HG02870 (cell line): ENCODE measurements around the gene PRPF8.
"Not testable (repeated sequence)": the region's sequence is repeated elsewhere in the genome, so short reads cannot be mapped to it uniquely, and the experiment has no call there.

Experiments used
- ATAC-seq: cut with Tn5 transposase; IDR thresholded peaks from one replicate; pipeline ENCODE4 v1.9.1; 2021; ENCODE audit warnings: mild to moderate bottlenecking, moderate library complexity; ENCODE audit not compliant: unreplicated experiment

PRPF8 gene

DNA sequence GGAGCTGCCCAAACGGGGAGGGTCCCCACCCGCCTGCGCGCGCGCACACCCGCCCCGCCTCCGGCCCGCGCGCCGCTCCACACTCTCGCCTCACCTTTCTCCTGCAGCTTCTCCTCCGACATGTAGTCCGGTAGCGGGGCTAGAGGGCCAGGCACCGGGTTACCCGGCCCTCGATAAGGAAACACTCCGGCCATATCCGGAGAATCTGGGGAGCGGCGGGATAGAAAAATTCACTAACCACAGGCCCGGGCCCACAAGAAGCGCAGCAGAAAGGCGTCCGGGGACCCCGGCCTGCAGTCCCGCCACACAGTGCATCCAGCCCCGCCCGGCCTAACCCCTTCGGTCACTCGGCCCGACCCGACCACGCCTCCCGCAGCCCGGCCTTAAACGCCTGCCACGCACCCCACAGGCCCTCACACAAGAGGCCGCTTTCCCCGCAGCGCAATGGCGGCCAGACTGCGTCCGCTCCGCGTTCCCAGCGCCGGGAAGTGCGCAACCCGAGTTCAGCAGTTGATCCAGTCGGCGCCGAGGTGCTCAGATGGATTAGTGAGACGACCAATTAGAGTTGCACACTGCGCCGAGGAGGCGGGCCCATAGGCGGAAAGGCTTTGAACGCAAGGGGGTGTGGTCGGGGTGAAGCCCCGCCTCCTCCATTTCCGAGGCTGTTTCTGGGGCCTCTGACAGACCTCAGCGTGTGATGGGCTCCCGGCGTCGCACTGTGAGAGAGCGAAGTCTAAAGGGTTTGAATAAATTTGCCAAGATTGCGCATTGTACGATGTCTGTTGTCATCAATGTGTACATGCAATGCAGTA, at the start of gene PRPF8:
Gene PRPF8 (minus strand): TSS at position 490 of the 812 bp plus-strand sequence. CDS start 296 bp downstream, at position 194.
- peak; percentile 95 for ATAC-seq

DNA sequence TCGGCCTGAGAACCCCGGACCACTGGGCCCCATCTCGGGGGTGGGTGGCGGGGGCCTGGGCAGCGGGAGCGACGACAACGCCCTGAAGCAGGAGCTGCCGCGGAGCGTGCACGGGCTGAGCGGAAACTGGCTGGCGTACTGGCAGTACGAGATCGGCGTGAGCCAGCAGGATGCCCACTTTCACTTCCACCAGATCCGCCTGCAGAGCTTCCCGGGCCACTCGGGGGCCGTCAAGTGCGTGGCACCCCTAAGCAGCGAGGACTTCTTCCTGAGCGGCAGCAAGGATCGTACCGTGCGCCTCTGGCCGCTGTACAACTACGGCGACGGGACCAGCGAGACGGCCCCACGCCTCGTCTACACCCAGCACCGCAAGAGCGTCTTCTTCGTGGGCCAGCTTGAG, 49.1 kb upstream of the PRPF8 start:
- ATAC-seq = no peak

DNA sequence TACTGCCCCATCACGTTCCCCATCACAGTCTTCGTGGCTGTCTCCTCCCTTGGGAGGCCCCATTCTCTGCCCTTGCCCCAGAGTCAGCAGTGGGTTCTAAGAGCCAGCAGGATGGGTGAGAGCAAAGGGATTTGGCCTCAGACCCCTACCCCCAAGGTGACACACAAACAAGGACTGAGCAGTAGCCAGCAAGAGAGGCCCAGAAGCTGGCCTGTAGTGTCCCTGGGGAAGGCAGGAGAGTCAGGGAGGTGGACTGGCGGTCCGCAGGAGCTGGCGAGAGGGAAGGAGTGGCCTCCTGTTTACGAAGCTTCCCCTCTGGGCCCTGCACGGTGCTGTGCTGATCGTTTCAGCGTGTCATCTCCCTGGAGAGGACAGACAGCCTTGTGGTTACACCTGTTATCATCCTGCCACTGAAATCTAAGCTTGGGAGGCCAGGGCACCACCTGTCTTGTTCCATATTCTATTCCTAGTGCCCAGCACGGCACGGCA, 48.2 kb upstream of the PRPF8 start:
- ATAC-seq = no peak

DNA sequence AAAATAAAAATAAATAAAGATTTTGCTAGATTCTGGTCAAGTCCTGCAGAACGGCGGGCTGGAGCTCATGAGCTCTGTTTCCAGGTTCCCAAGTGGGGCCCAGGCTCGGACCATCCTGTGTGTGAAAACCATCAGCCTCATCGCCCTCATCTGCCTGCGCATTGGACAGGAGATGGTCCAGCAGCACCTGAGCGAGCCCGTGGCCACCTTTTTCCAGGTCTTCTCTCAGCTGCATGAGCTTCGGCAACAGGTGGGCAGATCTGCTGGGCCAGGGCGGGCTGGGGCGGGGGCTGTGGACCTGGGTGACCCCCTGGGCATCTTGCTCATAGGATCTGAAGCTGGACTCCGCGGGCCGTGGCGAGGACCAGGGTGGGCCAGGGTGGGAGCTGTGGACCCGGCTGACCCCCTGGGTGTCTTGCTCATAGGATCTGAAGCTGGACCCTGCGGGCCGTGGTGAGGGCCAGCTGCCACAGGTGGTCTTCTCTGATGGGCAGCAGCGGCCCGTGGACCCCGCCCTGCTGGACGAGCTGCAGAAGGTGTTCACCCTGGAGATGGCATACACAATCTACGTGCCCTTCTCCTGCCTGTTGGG, 47.7 kb upstream of the PRPF8 start:
- ATAC-seq = no peak

DNA sequence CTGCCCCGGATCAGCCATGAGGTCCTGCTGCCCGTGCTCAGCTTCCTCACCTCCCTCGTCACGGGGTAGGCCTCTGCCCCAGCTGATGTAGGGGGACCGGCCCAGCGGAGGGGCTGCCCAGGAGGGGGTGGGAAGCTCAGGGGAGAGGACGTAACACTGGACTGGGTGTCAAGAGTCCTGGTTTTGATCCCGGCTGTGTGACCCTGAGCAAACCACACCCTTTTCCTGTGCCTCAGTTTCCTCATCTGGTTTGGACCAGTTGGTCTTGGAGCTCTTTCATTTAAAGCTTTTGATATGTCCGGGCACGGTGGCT, 46.5 kb upstream of the PRPF8 start:
- ATAC-seq = no peak

DNA sequence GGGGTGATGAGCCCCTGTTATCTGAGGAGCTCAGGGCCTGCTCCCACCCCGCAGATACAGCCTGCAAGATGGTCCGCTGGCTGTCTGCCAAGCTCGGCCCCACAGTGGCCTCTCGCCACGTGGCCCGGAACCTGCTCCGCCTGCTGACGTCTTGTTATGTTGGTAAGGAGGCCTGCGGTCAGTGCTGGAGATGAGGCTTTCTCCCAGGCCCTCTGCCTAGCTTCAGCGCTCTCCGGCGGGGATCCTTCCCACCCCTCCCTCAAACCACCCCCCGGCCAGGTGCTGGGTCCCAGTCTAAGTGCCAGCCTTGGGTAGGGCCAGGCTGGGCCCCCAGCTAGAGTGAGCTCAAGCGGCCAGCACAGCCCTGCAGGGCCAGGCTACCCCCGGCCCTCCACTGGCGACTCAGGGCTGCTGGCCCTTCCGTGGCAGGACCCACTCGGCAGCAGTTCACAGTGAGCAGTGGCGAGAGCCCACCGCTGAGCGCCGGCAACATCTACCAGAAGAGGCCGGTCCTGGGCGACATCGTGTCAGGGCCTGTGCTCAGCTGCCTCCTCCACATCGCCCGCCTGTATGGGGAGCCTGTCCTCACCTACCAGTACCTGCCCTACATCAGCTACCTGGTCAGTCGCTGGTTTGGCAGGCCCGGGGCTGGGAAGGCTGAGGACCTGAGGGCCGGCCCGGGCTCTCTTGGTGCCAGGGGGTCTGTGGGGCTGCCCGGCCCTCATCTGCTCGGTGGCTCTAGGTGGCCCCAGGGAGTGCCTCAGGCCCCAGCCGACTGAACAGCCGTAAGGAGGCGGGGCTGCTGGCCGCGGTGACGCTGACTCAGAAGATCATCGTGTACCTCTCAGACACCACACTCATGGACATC, 45.9 kb upstream of the PRPF8 start:
- ATAC-seq = no peak

DNA sequence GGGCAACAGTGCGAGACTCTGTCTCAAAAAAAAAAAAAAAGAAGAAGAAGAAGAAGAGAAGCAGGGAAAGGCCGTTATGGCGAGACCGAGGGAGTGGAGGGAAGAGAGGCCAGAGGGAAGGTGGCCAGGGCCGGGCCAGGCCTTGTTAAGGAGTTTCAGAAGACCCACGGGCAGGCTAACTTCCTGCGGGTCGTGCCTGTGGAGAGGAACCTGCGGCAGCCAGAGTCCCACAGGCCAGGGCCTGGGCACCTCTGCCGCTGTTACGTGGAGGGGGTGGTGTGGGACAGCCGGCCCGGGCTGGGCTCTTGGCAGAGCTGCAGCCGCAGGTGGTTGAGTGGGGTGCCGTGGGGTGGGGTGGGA, 45.3 kb upstream of the PRPF8 start:
- ATAC-seq = no peak

DNA sequence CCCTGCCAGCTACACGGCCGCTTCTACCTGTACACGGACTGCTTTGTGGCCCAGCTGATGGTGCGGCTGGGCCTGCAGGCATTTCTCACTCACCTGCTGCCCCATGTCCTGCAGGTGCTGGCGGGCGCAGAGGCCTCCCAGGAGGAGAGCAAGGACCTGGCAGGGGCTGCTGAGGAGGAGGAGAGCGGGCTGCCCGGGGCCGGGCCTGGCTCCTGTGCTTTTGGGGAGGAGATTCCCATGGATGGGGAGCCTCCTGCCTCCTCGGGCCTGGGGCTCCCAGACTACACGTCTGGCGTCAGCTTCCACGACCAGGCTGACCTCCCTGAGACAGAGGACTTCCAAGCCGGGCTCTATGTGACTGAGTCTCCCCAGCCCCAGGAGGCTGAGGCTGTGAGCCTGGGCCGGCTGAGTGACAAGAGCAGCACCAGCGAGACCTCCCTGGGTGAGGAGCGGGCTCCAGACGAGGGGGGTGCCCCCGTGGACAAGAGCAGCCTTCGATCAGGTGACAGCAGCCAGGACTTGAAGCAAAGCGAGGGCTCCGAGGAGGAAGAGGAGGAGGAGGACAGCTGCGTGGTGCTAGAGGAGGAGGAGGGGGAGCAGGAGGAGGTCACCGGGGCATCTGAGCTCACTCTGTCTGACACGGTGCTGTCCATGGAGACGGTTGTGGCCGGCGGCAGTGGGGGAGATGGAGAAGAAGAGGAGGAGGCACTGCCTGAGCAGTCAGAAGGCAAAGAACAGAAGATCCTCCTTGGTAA, 43.4 kb upstream of the PRPF8 start:
- ATAC-seq = no peak

DNA sequence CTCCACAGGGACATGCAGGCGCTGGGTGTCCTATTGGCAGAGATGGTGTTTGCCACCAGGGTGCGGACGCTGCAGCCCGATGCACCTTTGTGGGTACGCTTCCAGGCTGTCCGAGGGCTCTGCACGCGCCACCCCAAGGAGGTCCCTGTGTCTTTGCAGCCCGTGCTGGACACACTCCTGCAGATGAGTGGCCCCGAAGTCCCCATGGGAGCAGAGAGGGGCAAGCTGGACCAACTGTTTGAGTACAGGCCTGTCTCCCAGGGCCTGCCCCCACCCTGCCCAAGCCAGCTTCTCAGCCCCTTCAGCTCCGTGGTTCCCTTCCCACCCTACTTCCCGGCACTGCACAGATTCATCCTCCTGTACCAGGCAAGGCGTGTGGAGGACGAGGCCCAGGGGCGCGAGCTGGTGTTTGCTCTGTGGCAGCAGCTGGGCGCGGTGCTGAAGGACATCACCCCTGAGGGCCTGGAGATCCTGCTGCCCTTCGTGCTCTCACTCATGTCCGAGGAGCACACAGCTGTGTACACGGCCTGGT, 42.7 kb upstream of the PRPF8 start:
- ATAC-seq = no peak

DNA sequence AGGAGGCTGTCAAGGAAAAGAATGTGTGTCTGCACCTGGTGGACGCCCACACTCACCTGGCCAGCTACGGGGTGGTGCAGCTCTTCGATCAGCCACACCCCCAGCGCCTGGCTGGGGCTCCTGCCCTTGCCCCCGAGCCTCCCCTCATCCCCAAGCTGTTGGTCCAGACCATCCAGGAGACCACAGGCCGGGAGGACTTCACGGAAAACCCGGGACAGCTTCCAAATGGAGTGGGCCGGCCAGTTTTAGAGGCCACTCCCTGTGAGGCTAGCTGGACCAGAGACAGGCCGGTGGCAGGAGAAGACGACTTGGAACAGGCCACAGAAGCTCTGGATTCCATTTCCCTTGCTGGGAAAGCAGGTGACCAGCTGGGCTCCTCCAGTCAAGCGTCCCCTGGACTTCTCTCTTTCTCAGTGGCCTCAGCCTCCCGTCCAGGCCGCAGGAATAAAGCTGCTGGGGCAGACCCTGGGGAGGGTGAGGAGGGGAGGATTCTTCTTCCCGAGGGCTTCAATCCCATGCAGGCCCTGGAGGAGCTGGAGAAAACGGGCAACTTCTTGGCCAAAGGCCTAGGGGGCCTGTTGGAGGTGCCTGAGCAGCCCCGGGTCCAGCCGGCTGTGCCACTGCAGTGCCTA, 42.1 kb upstream of the PRPF8 start:
- ATAC-seq = no peak

DNA sequence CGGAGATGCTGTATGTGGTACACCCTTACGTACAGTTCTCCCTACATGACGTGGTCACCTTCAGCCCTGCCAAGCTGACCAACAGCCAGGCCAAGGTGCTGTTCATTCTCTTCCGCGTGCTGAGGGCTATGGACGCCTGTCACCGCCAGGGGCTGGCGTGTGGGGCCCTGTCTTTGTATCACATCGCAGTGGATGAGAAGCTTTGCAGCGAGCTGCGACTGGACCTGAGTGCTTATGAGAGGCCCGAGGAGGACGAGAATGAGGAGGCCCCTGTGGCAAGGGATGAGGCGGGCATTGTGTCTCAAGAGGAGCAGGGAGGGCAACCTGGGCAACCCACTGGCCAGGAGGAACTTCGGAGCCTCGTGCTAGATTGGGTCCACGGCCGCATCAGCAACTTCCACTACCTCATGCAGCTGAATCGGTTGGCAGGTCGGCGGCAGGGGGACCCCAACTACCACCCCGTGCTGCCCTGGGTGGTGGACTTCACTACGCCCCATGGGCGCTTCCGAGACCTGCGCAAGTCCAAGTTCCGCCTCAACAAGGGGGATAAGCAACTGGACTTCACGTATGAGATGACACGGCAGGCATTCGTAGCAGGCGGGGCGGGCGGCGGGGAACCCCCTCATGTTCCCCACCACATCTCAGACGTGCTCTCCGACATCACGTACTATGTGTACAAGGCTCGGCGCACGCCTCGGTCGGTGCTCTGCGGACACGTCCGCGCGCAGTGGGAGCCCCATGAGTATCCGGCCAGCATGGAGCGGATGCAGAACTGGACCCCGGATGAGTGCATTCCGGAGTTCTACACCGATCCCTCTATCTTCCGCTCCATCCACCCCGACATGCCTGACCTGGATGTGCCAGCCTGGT, 41.2 kb upstream of the PRPF8 start:
- ATAC-seq = no peak

DNA sequence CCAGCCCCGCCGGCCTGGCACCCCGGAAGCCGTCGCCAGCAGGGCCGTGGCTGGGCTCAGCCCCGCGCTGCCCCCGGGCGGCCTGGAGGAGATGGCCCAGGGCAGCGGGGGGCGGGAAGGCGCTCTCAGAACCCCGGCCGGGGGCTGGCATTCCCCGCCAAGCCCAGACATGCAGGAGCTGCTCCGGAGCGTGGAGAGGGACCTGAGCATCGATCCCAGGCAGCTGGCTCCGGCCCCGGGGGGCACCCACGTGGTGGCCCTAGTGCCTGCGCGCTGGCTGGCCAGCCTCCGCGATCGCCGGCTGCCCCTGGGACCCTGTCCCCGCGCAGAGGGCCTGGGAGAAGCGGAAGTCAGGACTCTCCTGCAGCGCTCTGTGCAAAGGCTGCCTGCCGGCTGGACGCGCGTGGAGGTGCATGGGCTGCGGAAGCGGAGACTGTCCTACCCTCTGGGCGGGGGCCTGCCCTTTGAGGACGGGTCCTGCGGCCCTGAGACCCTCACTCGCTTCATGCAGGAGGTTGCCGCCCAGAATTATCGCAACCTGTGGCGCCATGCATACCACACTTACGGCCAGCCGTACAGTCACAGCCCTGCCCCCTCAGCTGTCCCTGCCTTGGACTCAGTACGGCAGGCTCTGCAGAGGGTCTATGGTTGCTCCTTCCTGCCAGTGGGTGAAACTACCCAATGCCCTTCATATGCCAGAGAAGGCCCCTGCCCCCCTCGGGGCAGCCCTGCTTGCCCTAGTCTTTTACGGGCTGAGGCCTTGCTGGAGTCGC, 40.4 kb upstream of the PRPF8 start:
- ATAC-seq = peak; percentile 29

DNA sequence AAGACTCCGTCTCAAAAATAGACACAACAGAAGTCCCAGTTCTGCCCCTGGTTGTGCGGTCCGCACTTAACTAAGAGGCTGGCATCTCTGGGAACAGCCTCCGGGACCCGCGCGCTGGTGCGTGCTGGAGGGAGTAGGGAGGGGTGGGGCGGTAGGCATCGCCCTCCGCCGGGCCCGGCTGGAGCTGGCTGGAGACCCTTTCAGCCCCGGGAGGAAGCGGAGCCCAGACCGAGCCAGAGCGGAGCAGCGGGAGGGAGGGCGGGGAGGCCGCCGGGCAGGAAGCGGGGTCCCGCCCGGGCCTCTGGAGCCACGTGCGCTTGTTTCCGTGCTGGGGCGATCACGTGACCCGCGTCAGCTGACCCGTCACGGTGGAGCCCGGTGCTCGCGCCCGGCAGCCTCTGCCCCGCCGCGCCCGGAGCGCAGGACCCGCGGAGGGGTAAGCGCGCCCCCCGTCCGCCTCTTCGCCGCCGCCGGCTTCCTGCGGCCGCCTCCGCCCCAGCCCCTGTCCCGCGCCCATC, 39.7 kb upstream of the PRPF8 start, which contains the start of gene WDR81:
Gene WDR81 (plus strand): TSS at position 354 of the 518 bp plus-strand sequence. CDS start 256 bp downstream, outside the sequence.
- ATAC-seq = peak; percentile 42

DNA sequence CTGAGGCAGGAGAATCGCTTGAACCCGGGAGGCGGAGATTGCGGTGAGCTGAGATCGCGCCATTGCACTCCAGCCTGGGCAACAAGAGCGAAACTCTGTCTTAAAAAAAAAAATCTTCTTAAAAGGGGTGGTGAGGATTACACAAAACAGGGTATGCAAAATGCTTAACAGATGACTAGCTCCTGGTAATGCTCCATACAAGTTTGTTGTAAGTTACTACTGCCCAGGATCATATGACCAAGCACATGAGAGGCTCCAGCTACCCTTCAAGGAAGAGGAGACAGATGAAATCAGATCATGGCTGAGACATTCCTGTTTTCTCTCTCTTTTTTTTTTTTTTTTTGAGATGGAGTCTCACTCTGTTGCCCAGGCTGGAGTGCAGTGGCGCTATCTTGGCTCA, 37.4 kb upstream of the PRPF8 start:
- not testable (repeated sequence) for ATAC-seq

DNA sequence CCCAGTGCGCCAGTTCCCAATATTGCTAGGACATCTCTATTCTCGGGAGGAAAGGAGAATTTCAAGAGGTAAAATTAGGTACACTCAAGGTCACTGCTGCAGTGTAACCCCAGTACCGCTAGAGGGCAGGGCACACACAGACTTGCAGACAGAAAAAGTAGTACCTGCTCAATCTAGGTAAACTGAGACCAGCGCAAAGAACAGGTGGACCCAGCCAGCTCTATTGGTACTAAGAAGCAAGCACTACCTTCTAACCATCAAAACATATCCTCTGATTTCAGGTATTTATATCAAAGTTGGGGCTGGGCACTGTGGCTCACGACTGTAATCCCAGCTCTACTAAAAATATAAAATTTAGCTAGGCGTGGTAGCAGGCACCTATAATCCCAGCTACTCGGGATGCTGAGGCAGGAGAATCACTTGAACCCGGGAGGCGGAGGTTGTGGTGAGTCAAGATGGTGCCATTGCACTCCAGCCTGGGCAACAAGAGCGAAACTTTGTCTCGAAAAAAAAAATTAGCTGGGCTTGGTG, 36.3 kb upstream of the PRPF8 start:
- no peak for ATAC-seq

DNA sequence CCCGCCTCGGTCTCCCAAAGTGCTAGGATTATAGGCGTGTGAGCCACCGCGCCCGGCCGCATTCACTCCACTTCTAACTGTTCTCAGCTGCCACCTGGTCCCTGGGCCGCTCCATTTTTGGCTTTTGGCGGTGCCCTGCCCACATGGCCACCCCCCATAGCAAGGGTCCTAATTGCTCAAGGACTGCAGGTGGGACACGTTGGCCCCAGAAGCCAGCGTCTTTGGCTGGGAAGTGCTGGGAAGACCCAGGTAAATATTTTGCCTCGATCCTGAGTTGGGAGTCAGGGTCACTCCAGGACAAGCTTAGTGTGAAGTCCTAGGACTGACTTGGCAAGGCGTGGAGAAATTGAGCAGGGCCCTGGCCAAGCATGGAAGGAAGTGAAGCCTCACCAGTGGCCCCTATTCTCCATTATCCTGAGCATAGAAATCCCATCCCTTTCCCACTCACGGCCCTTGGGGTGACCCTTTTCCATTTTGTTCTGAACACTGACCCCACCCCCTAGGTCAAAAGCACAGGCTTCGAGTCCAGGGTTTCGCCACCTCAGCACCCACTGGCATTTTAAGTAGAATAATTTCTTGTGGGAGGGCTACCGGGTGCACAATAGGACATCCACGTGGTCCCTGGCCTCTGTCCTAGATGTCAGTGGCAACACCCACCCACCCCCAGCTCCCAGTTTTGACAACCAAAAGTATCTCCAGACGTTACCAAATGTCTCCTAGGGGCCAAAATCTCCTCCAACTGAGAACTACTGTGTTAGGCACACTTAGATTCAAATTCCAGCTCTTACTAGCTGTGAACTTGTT, 33.9 kb upstream of the PRPF8 start:
- no peak for ATAC-seq
